SU-DHL-6 (cell line): ENCODE results near the gene CLDN18.

Source experiments
- EZH2phosphoT487 ChIP-seq: fragments of 200-600 bp; sonication (generic), shearing (Covaris generic); conservative IDR thresholded peaks from 2 replicates; pipeline ENCODE4 v1.6.1; 2018; ENCODE audit warnings: mild to moderate bottlenecking, antibody characterized with exemption, low read length, moderate library complexity, mixed read lengths
- TF ChIP-seq, protein P1 (sequence below): fragments of 200-600 bp; sonication (generic); IDR thresholded peaks from one replicate; pipeline ENCODE4 v1.5.1; 2017; ENCODE audit warnings: antibody characterized with exemption, mild to moderate bottlenecking, low read length, moderate library complexity; ENCODE audit not compliant: insufficient read depth, poor library complexity, severe bottlenecking

DNA sequence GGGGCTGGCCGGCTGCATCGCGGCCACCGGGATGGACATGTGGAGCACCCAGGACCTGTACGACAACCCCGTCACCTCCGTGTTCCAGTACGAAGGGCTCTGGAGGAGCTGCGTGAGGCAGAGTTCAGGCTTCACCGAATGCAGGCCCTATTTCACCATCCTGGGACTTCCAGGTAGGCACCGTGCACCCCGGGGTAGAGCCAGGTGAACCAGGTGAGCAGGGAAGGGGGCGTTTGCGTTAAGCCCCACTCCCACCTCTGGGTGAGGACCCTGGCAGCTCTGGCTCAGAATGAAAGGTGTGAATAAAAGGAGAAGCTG is 267 bp downstream of the CLDN18 start:
- TF ChIP-seq, protein P1, sequence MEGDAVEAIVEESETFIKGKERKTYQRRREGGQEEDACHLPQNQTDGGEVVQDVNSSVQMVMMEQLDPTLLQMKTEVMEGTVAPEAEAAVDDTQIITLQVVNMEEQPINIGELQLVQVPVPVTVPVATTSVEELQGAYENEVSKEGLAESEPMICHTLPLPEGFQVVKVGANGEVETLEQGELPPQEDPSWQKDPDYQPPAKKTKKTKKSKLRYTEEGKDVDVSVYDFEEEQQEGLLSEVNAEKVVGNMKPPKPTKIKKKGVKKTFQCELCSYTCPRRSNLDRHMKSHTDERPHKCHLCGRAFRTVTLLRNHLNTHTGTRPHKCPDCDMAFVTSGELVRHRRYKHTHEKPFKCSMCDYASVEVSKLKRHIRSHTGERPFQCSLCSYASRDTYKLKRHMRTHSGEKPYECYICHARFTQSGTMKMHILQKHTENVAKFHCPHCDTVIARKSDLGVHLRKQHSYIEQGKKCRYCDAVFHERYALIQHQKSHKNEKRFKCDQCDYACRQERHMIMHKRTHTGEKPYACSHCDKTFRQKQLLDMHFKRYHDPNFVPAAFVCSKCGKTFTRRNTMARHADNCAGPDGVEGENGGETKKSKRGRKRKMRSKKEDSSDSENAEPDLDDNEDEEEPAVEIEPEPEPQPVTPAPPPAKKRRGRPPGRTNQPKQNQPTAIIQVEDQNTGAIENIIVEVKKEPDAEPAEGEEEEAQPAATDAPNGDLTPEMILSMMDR, result no peak
- TF ChIP-seq EZH2phosphoT487, result no peak
